Brain microvascular endothelial cell (primary cell): ENCODE data around the gene MYZAP.

Experiments
- DNase-seq: peaks from one replicate; pipeline ENCODE4 v3.0.0-alpha.2; 2020
- H3K27ac ChIP-seq: fragments of 250-450 bp; sonication (Bioruptor Pico); 2 replicates; pipeline ENCODE4 v1.5.1; 2020; ENCODE audit warnings: mild to moderate bottlenecking, moderate library complexity
- H3K27me3 ChIP-seq: fragments of 250-450 bp; sonication (Bioruptor Pico); replicated peaks from 2 replicates; pipeline ENCODE4 v1.5.1; 2020; ENCODE audit warnings: mild to moderate bottlenecking
- H3K36me3 ChIP-seq: fragments of 250-450 bp; sonication (Bioruptor Pico); replicated peaks from 2 replicates; pipeline ENCODE4 v1.5.1; 2020; ENCODE audit warnings: mild to moderate bottlenecking
- H3K4me3 ChIP-seq: 2 replicates; pipeline ENCODE4 v1.5.1; 2011; ENCODE audit warnings: low read depth, mild to moderate bottlenecking, control low read depth, low read length, moderate library complexity
- CTCF ChIP-seq: IDR thresholded peaks from 2 replicates; pipeline ENCODE4 v1.5.1; 2011; ENCODE audit warnings: low read depth, mild to moderate bottlenecking, moderate library complexity, low read length, control low read depth, inconsistent platforms; ENCODE audit errors: missing control alignments
- in situ Hi-C: cut with HindIII; loops from 2 replicates; pipeline ENCODE4 v1.10.0; 2017; ENCODE audit warnings: low sequenced_read_pairs, low pct_ligation_motif_present

The MYZAP gene

GRCh38 chr15:57677204-57677603, 85.5 kb downstream of the MYZAP start:
- in situ Hi-C loops, result no loop called here
- H3K4me3 ChIP-seq, result no peak overlapping the region
- H3K27me3 ChIP-seq, result no peaks in the 10 kb centered on the region
- DNase-seq, result no peak
- no peaks in the 10 kb centered on the region for H3K36me3 ChIP-seq
- no peak overlapping the region for H3K27ac ChIP-seq
- no peak for TF ChIP-seq CTCF

GRCh38 chr15:57680021-57680420, 88.3 kb downstream of the MYZAP start:
- Histone ChIP-seq H3K4me3 (no peak overlapping the region), H3K27me3 (no peaks in the 10 kb centered on the region), H3K36me3 (no peaks in the 10 kb centered on the region), H3K27ac (peak overlapping the region; percentile 63)
- in situ Hi-C loops, result no loop called here
- no peak for TF ChIP-seq CTCF
- DNase-seq, result peak; percentile 65

GRCh38 chr15:57681011-57681410, 89.3 kb downstream of the MYZAP start:
- H3K27me3 ChIP-seq, result no peaks in the 10 kb centered on the region
- H3K4me3 ChIP-seq, result no peak overlapping the region
- H3K36me3 ChIP-seq, result no peaks in the 10 kb centered on the region
- no peak for TF ChIP-seq CTCF
- in situ Hi-C loops, result no loop called here
- no peak overlapping the region for H3K27ac ChIP-seq
- DNase-seq, result no peak

GRCh38 chr15:57683481-57683880, 91.8 kb downstream of the MYZAP start:
- DNase-seq, result no peak
- in situ Hi-C loops, result no loop called here
- no peak overlapping the region for H3K4me3 ChIP-seq
- H3K36me3 ChIP-seq, result no peaks in the 10 kb centered on the region
- H3K27me3 ChIP-seq, result no peaks in the 10 kb centered on the region
- TF ChIP-seq CTCF, result no peak
- H3K27ac ChIP-seq, result no peak overlapping the region

- no peak overlapping the region for H3K27ac ChIP-seq
- no peaks in the 10 kb centered on the region for H3K27me3 ChIP-seq
- no peak overlapping the region for H3K4me3 ChIP-seq
- no peak for TF ChIP-seq CTCF
- in situ Hi-C loops, result no loop called here
- H3K36me3 ChIP-seq, result no peaks in the 10 kb centered on the region
- no peak for DNase-seq
These were observed 92.9 kb downstream of the MYZAP start for GRCh38 chr15:57684491-57685151.
